ENCODE data around the gene SAT2. TPM values are rescaled to one million over a fixed set of nuclear protein-coding genes. Genes with fewer than 3 reads are reported as not detected.

Gene SAT2
- polyA plus RNA-seq, 2 donors, result 54.0 to 61.2 TPM

DNA sequence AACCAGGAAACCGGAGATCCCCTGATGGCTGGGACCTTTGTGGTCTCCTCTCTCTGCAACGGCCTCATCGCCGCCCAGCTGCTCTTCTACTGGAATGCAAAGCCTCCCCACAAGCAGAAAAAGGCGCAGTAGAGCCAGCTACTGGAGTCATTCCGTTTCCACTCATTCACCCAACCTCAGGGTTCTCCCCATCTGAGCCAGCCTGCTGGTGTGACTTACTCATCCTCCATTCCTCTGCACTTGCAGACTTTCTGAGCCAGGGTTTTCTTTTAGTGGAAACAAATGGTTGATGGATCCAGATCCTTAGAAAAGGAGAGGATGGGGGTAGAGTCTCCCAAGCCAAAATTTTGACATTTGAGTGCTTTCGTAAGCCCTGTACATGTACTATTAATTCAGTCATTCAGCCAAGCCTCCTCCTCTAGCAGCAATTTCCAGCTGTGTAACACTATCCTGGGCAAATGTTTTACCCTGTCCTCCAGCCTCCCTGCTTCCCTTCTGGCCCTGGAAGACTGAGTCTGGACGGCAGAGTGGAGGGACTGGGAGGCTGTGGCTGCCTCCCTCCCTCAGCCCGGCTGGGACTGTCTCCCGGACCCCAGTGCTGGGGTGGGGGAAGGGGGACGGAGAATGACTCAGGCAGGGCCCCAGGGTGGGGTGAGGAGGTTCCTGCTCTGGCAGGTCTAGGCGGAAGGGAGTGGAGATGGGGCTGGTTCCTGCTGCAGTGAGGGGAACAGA is 40.0 kb downstream of the SAT2 start:
- H3K27ac ChIP-seq (ENCODE audit: low read depth in 2 of 2, low read length in 1 of 2), result peak overlapping the region; percentile 85 to 97
- H3K4me3 ChIP-seq (ENCODE audit: low read depth in 1 of 2, low read length in 2 of 2), result peak overlapping the region; percentile 61 to 72
- peaks cover 9 to 14% of the 10 kb centered on the region in 2 donors for H3K4me1 ChIP-seq (ENCODE audit: control insufficient read depth in 2 of 2, insufficient read depth in 2 of 2, low read length in 1 of 2)
- peaks cover 6 to 15% of the 10 kb centered on the region in 2 donors for H3K36me3 ChIP-seq (ENCODE audit: control insufficient read depth in 2 of 2, insufficient read depth in 2 of 2, low read length in 1 of 2)
- no peaks in the 10 kb centered on the region for H3K27me3 ChIP-seq (ENCODE audit: control insufficient read depth in 1 of 2, insufficient read depth in 2 of 2, low read length in 2 of 2)
- WGBS, 2 donors, result 42 to 61% methylated on average over 12 of the region's 12 CpGs
- H3K9me3 ChIP-seq (ENCODE audit: control insufficient read depth in 2 of 2, insufficient read depth in 1 of 2, low read depth in 1 of 2, low read length in 1 of 2), result no peaks in the 10 kb centered on the region

DNA sequence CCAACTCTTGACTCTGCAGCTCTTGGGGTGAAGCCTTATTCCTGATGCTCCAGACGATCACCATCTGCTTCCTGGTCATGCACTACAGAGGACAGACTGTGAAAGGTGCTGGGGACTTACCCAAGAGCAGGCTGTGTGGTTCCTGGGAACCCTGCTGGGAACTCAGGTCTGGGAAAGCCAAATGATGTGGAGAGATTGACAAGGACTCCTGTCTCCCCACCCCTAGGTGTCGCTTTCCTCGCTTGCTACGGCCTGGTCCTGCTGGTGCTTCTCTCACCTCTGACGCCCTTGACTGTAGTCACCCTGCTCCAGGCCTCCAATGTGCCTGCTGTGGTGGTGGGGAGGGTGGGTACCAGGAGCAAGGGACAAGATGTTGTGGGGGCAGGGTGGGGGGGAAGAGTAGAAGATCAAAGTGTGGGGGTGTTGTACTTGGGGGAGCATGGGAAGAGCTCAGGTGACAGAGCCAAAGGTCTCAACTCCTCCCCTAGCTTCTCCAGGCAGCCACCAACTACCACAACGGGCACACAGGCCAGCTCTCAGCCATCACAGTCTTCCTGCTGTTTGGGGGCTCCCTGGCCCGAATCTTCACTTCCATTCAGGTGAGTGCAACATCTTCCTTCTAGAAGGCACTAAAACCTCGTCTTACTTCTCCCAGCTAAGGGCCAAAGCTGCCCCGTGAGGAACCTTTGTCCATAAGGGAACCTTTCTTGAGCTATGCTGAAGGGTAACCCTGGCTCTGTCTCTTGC is 40.8 kb downstream of the SAT2 start:
- Histone ChIP-seq H3K36me3 (ENCODE audit: control insufficient read depth in 2 of 2, insufficient read depth in 2 of 2, low read length in 1 of 2) (peaks cover 6 to 9% of the 10 kb centered on the region in 2 donors), H3K9me3 (ENCODE audit: control insufficient read depth in 2 of 2, insufficient read depth in 1 of 2, low read depth in 1 of 2, low read length in 1 of 2) (no peaks in the 10 kb centered on the region), H3K27me3 (ENCODE audit: control insufficient read depth in 1 of 2, insufficient read depth in 2 of 2, low read length in 2 of 2) (no peaks in the 10 kb centered on the region), H3K4me1 (ENCODE audit: control insufficient read depth in 2 of 2, insufficient read depth in 2 of 2, low read length in 1 of 2) (peaks cover 9 to 20% of the 10 kb centered on the region in 2 donors), H3K27ac (ENCODE audit: low read depth in 2 of 2, low read length in 1 of 2) (peak overlapping the region; percentile 85 to 97), H3K4me3 (ENCODE audit: low read depth in 1 of 2, low read length in 2 of 2) (no peak overlapping the region)
- 45 to 53% methylated on average over 9 of the region's 9 CpGs for WGBS, 2 donors

DNA sequence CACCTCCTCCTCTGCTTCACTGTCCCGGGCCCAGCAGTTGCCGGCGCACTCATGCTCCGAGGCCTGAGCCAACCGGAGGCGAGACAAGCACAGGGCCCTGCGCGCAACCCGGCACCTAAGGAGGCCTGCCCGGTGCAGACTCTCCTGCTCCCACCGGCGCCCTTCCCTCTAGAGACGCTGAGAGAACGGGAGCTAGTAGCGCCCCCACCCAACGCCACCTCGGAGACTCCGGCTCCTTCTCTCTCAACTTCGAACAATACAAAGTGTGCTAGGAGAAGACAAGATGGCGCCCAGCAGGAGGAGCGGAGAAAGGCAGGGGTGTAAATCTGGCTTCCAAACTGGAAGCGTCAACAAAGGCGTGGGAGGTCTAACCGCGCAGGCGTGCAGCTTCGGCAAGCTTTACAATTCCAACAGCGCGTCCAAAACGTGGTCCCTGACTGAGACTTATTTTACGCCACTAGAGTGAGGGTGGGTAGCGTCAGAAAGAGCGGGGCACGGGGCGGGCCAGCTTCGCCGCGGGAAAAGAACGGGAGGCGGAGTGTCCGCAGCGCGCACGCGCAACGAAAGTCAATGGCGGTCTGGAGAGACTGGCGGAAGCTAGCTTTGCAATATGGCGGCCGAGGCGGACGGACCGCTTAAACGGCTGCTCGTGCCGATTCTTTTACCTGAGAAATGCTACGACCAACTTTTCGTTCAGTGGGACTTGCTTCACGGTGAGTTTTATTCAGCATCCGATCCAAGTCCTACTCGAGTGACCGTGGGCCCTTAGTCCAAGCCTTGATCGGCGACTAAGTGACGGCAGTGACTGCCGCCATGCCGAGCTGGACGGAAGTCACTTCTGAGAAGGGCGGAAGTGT is 44.1 kb downstream of the SAT2 start, which contains the start of gene MPDU1:
Gene MPDU1 (plus strand): TSS at position 600 of the 857 bp plus-strand sequence. CDS start 11 bp downstream, at position 611.
- peaks cover 9 to 40% of the 10 kb centered on the region in 2 donors for H3K4me1 ChIP-seq (ENCODE audit: control insufficient read depth in 2 of 2, insufficient read depth in 2 of 2, low read length in 1 of 2)
- H3K36me3 ChIP-seq (ENCODE audit: control insufficient read depth in 2 of 2, insufficient read depth in 2 of 2, low read length in 1 of 2), result peaks cover 0 to 10% of the 10 kb centered on the region in 2 donors
- peak within 1 kb of the TSS; percentile 97 to 100 for H3K27ac ChIP-seq (ENCODE audit: low read depth in 2 of 2, low read length in 1 of 2)
- H3K27me3 ChIP-seq (ENCODE audit: control insufficient read depth in 1 of 2, insufficient read depth in 2 of 2, low read length in 2 of 2), result no peaks in the 10 kb centered on the region
- no peaks in the 10 kb centered on the region for H3K9me3 ChIP-seq (ENCODE audit: control insufficient read depth in 2 of 2, insufficient read depth in 1 of 2, low read depth in 1 of 2, low read length in 1 of 2)
- 14% methylated on average over 69 of the region's 69 CpGs for WGBS, 2 donors
- H3K4me3 ChIP-seq (ENCODE audit: low read depth in 1 of 2, low read length in 2 of 2), result peak within 1 kb of the TSS; percentile 65 to 68

GRCh38 chr17:7582396-7583252 is 45.0 kb downstream of the SAT2 start:
- H3K4me3 ChIP-seq (ENCODE audit: low read depth in 1 of 2, low read length in 2 of 2), result peak overlapping the region; percentile 65 to 68
- WGBS, 2 donors, result 83% methylated on average over 29 to 36 of the region's 36 CpGs
- peak overlapping the region; percentile 97 to 100 for H3K27ac ChIP-seq (ENCODE audit: low read depth in 2 of 2, low read length in 1 of 2)
- peaks cover 9 to 40% of the 10 kb centered on the region in 2 donors for H3K4me1 ChIP-seq (ENCODE audit: control insufficient read depth in 2 of 2, insufficient read depth in 2 of 2, low read length in 1 of 2)
- H3K27me3 ChIP-seq (ENCODE audit: control insufficient read depth in 1 of 2, insufficient read depth in 2 of 2, low read length in 2 of 2), result no peaks in the 10 kb centered on the region
- H3K9me3 ChIP-seq (ENCODE audit: control insufficient read depth in 2 of 2, insufficient read depth in 1 of 2, low read depth in 1 of 2, low read length in 1 of 2), result no peaks in the 10 kb centered on the region
- H3K36me3 ChIP-seq (ENCODE audit: control insufficient read depth in 2 of 2, insufficient read depth in 2 of 2, low read length in 1 of 2), result peaks cover 5 to 15% of the 10 kb centered on the region in 2 donors

DNA sequence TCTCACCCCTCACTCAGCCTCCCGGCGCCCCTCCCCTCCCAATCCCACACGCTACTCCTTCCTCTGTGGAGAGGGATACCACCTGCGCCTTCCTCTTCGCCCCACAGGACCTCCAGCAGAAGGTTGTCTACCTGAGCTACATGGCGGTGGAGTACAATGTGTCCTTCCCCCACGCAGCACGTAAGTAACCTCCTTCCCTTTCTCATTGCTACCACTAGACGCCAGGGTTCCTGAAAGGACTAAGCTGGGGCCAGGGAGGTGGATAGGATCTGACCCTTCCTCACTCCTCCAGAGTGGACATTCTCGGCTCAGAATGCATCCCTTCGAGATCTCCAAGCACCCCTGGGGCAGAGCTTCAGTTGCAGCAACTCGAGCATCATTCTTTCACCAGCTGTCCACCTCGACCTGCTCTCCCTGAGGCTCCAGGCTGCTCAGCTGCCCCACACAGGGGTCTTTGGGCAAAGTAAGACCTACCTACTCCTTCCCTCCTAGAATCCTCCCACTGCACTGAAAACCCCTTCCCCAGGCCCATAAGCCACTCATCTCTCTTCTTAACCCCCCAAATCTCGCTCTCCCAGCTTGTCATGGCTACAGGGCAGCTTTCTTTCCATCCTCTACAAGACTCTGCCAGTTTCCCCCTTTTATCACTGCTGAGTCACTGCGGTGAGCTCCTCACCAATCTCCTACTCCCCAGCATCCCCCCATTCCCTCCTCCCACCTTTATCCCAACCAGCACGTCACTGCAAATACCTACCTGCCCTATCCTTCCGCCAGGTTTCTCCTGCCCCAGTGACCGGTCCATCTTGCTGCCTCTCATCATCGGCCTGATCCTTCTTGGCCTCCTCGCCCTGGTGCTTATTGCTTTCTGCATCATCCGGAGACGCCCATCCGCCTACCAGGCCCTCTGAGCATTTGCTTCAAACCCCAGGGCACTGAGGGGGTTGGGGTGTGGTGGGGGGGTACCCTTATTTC is 46.7 kb downstream of the SAT2 start:
- H3K27ac ChIP-seq (ENCODE audit: low read depth in 2 of 2, low read length in 1 of 2), result peak overlapping the region; percentile 96 to 99
- H3K4me1 ChIP-seq (ENCODE audit: control insufficient read depth in 2 of 2, insufficient read depth in 2 of 2, low read length in 1 of 2), result peaks cover 6 to 41% of the 10 kb centered on the region in 2 donors
- H3K27me3 ChIP-seq (ENCODE audit: control insufficient read depth in 1 of 2, insufficient read depth in 2 of 2, low read length in 2 of 2), result no peaks in the 10 kb centered on the region
- H3K36me3 ChIP-seq (ENCODE audit: control insufficient read depth in 2 of 2, insufficient read depth in 2 of 2, low read length in 1 of 2), result peaks cover 11 to 29% of the 10 kb centered on the region in 2 donors
- WGBS, 2 donors, result 67 to 72% methylated on average over 23 of the region's 23 CpGs
- H3K9me3 ChIP-seq (ENCODE audit: control insufficient read depth in 2 of 2, insufficient read depth in 1 of 2, low read depth in 1 of 2, low read length in 1 of 2), result no peaks in the 10 kb centered on the region
- peak overlapping the region; percentile 23 to 46 for H3K4me3 ChIP-seq (ENCODE audit: low read depth in 1 of 2, low read length in 2 of 2)

GRCh38 chr17:7579834-7580603 is 47.6 kb downstream of the SAT2 start:
- peaks cover 6 to 41% of the 10 kb centered on the region in 2 donors for H3K4me1 ChIP-seq (ENCODE audit: control insufficient read depth in 2 of 2, insufficient read depth in 2 of 2, low read length in 1 of 2)
- peaks cover 18 to 36% of the 10 kb centered on the region in 2 donors for H3K36me3 ChIP-seq (ENCODE audit: control insufficient read depth in 2 of 2, insufficient read depth in 2 of 2, low read length in 1 of 2)

GRCh38 chr17:7579001-7579833 is 48.4 kb downstream of the SAT2 start, which contains the start of gene CD68:
Gene CD68 (plus strand): TSS chr17:7579638. CDS start chr17:7579678, 40 bp downstream.
- Histone ChIP-seq H3K4me3 (ENCODE audit: low read depth in 1 of 2, low read length in 2 of 2) (peak within 1 kb of the TSS; percentile 23 to 46), H3K27me3 (ENCODE audit: control insufficient read depth in 1 of 2, insufficient read depth in 2 of 2, low read length in 2 of 2) (no peaks in the 10 kb centered on the region), H3K4me1 (ENCODE audit: control insufficient read depth in 2 of 2, insufficient read depth in 2 of 2, low read length in 1 of 2) (peaks cover 6 to 40% of the 10 kb centered on the region in 2 donors), H3K9me3 (ENCODE audit: control insufficient read depth in 2 of 2, insufficient read depth in 1 of 2, low read depth in 1 of 2, low read length in 1 of 2) (no peaks in the 10 kb centered on the region), H3K36me3 (ENCODE audit: control insufficient read depth in 2 of 2, insufficient read depth in 2 of 2, low read length in 1 of 2) (peaks cover 21 to 42% of the 10 kb centered on the region in 2 donors), H3K27ac (ENCODE audit: low read depth in 2 of 2, low read length in 1 of 2) (peak within 1 kb of the TSS; percentile 96 to 99)
- 14 to 16% methylated on average over 7 of the region's 7 CpGs for WGBS, 2 donors

More at GRCh38 chr17:7579834-7580603, 47.6 kb downstream of the SAT2 start:
- Histone ChIP-seq H3K4me3 (ENCODE audit: low read depth in 1 of 2, low read length in 2 of 2) (peak overlapping the region; percentile 23 to 46), H3K9me3 (ENCODE audit: control insufficient read depth in 2 of 2, insufficient read depth in 1 of 2, low read depth in 1 of 2, low read length in 1 of 2) (no peaks in the 10 kb centered on the region), H3K27me3 (ENCODE audit: control insufficient read depth in 1 of 2, insufficient read depth in 2 of 2, low read length in 2 of 2) (no peaks in the 10 kb centered on the region), H3K27ac (ENCODE audit: low read depth in 2 of 2, low read length in 1 of 2) (peak overlapping the region; percentile 96 to 99)
- 57 to 65% methylated on average over 12 of the region's 12 CpGs for WGBS, 2 donors

Data from esophagus (tissue), 2 donors.